HepG2 (cell line): ENCODE measurements around the gene SNAPIN. TPM values are rescaled to one million over a fixed set of nuclear protein-coding genes. Genes with fewer than 3 reads are reported as not detected.

Experiments
- ATAC-seq: fragments of 200-7000 bp; cut with Tn5 transposase; 3 replicates; pipeline ENCODE4 v1.9.1; 2020; ENCODE audit warnings: mild to moderate bottlenecking, moderate library complexity
- BruUV-seq: library from RNA; stranded (reverse); fragments of 400-500 nt; replicated peaks from 2 replicates; lab custom pipeline; 2021; lab: Mats Ljungman, UMichigan
- CTCF ChIA-PET: fragments of 300-600 bp; formaldehyde crosslinking; extraction: SDS; loops from one replicate; lab custom pipeline; 2021; ENCODE audit warnings: low total read pairs, inconsistent platforms, low intra/inter-chr PET ratio; lab: Yijun Ruan, JAX
- POLR2A ChIA-PET: fragments of 350-600 bp; sonication (Branson Sonifier 250); formaldehyde crosslinking; loops from one replicate; lab custom pipeline; 2020; ENCODE audit warnings: antibody characterized with exemption, inconsistent platforms; lab: Yijun Ruan, JAX
- DNase-seq: peaks from one replicate; pipeline ENCODE4 v3.0.0-alpha.2; 2015; ENCODE audit warnings: low spot score
- FAIRE-seq: peaks from 3 replicates; lab custom pipeline; 2011; peaks lifted over from hg19 to GRCh38; lab: Jason Lieb, UNC
- H2AFZ ChIP-seq: one replicate; pipeline ENCODE4 v1.6.1; 2011; ENCODE audit warnings: low read length, inconsistent platforms
- H3K27ac ChIP-seq: fragments of 300-600 bp; 3 replicates; pipeline ENCODE4 v1.8.0; 2011; ENCODE audit warnings: mixed run types, mild to moderate bottlenecking, mixed read lengths, low read length, inconsistent platforms; ENCODE audit not compliant: insufficient read depth; ENCODE audit errors: extremely low read length
- H3K27me3 ChIP-seq, 2 experiments: fragments of 200-600 bp in 1 of 2; 2 replicates in 1 of 2; 3 replicates in 1 of 2; pipeline versions ENCODE4 v1.6.0 to v1.8.0; 2011; ENCODE audit warnings: low read length in 2 of 2, mild to moderate bottlenecking in 2 of 2, moderate library complexity in 2 of 2, inconsistent platforms in 1 of 2; ENCODE audit not compliant: insufficient read depth in 2 of 2, control insufficient read depth in 1 of 2
- H3K36me3 ChIP-seq, 2 experiments: fragments of 200-600 bp in 1 of 2; replicated peaks in 1 of 2; 2 replicates in 1 of 2; 3 replicates in 1 of 2; pipeline versions ENCODE4 v1.5.1 to v1.8.0; 2011; ENCODE audit warnings: low read length in 2 of 2, inconsistent platforms in 1 of 2; ENCODE audit not compliant: insufficient read depth in 2 of 2, control insufficient read depth in 1 of 2
- H3K4me1 ChIP-seq: 2 replicates; pipeline ENCODE4 v1.5.1; 2012; ENCODE audit warnings: low read length, inconsistent platforms; ENCODE audit not compliant: insufficient read depth
- H3K4me2 ChIP-seq: 2 replicates; pipeline ENCODE4 v1.6.0; 2011; ENCODE audit warnings: low read depth, low read length, inconsistent platforms
- H3K4me3 ChIP-seq, 3 experiments: fragments of 200-600 bp in 1 of 3; sonication (generic), shearing (Covaris generic) in 1 of 3; replicated peaks in 1 of 3; 2 replicates each; pipeline ENCODE4 v1.5.1; 2011 to 2016; ENCODE audit warnings: low read length in 3 of 3, inconsistent platforms in 2 of 3, low read depth in 2 of 3, mild to moderate bottlenecking in 2 of 3, control low read depth in 1 of 3, mixed read lengths in 1 of 3; ENCODE audit not compliant: insufficient read depth in 1 of 3
- H3K79me2 ChIP-seq: one replicate; pipeline ENCODE4 v1.6.1; 2011; ENCODE audit warnings: low read length, inconsistent platforms; ENCODE audit not compliant: insufficient read depth
- H3K9ac ChIP-seq: 2 replicates; pipeline ENCODE4 v1.6.0; 2011; ENCODE audit warnings: mild to moderate bottlenecking, low read depth, low read length, inconsistent platforms; ENCODE audit not compliant: insufficient read depth
- H3K9me3 ChIP-seq: 2 replicates; pipeline ENCODE4 v1.5.1; 2012; ENCODE audit warnings: mild to moderate bottlenecking, low read length
- H4K20me1 ChIP-seq: 2 replicates; pipeline ENCODE4 v1.6.0; 2011; ENCODE audit warnings: inconsistent platforms, mild to moderate bottlenecking, low read length, moderate library complexity; ENCODE audit not compliant: insufficient read depth
- ARNT ChIP-seq: fragments of 450-650 bp; IDR thresholded peaks from 2 replicates; pipeline ENCODE4 v1.6.1; 2017
- HNRNPL ChIP-seq: fragments of 200-400 bp; formaldehyde crosslinking; IDR thresholded peaks from 2 replicates; pipeline ENCODE4 v1.6.1; 2017; ENCODE audit warnings: mild to moderate bottlenecking, low read depth, low read length
- ZNF180 ChIP-seq: sonication (generic); formaldehyde crosslinking; IDR thresholded peaks from 2 replicates; pipeline ENCODE4 v1.4.0; 2020; ENCODE audit warnings: low read depth, missing genetic modification reagents, borderline replicate concordance
- ZNF20 ChIP-seq: sonication (generic); formaldehyde crosslinking; IDR thresholded peaks from 2 replicates; pipeline ENCODE4 v1.4.0; 2020; ENCODE audit warnings: mild to moderate bottlenecking, moderate library complexity, missing genetic modification reagents
- WGBS: methylation state at CpG from one replicate; pipeline ENCODE4 v1.1.6; 2017; ENCODE audit warnings: low lambda C conversion rate; 5-methylcytosine and 5-hydroxymethylcytosine counted together
- in situ Hi-C: cut with HindIII; loops from 2 replicates; pipeline ENCODE4 v1.10.0; 2017; ENCODE audit warnings: low pct_unique_long_range_greater_than_20kb; ENCODE audit not compliant: extremely low pct_ligation_motif_present
- intact Hi-C: fragments of 100-400 bp; cut with micrococcal nuclease; formaldehyde crosslinking; loops from one replicate; pipeline ENCODE4 v1.10.0; 2022; ENCODE audit not compliant: unreplicated experiment
- polyA plus RNA-seq, 8 experiments: library from polyadenylated mRNA; depleted of rRNA in 3 of 8; stranded (reverse) in 7 of 8; unstranded in 1 of 8; fragments of >200 nt; fragmentation: Illumina TruSeq in 4 of 8; extraction: Trizol in 4 of 8; gene quantifications; 2 replicates each; pipeline versions ENCODE4 v1.2.1 to v1.2.3, GENCODE V29; 2011 to 2016; ENCODE audit warnings: low read depth in 4 of 8, missing spikeins in 1 of 8, mixed read lengths in 1 of 8; ENCODE audit not compliant: insufficient read depth in 1 of 8
- total RNA-seq, 5 experiments: library from RNA; depleted of rRNA; stranded (reverse); fragments of >200 nt; fragmentation: Illumina TruSeq; extraction: Trizol; gene quantifications; 2 replicates each; pipeline ENCODE4 v1.2.3, GENCODE V29; 2016; ENCODE audit warnings: low read depth in 1 of 5
- TF ChIP-seq, protein P1 (sequence below): sonication (generic); formaldehyde crosslinking; IDR thresholded peaks from 2 replicates; pipeline ENCODE4 v1.8.0; 2022; ENCODE audit warnings: mild to moderate bottlenecking, missing genetic modification reagents
- TF ChIP-seq, protein P2 (sequence below): sonication (generic); formaldehyde crosslinking; IDR thresholded peaks from 2 replicates; pipeline ENCODE4 v1.9.0; 2021; ENCODE audit warnings: missing genetic modification reagents, borderline replicate concordance

The SNAPIN gene
- total and polyA plus RNA-seq, 2 of the 13 experiments (the other 11 are each of a cell fraction or from before 2014, with no cell fraction given), result 23.9 to 25.7 TPM

DNA sequence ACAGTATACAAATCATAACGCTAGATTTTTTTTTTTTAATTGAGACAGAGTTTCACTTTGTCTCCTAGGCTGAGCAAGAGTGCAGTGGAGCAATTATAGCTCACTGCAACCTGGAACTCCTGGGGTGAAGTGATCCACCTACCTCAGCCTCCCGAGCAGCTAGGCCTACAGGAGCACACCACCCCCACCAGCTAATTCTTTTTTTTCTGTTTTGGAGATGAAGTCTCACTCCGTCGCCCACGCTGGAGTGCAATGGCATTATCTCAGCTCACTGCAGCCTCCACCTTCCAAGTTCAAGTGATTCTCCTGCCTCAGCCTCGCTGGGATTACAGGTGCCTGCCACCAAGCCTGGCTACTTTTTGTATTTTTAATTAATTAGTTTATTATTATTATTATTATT lies 41.3 kb downstream of the SNAPIN start:
- H2AFZ ChIP-seq, result no peak overlapping the region
- H3K4me1 ChIP-seq, result peaks cover 21% of the 10 kb centered on the region
- no peak overlapping the region for H3K4me2 ChIP-seq
- TF ChIP-seq ARNT, result no peak
- TF ChIP-seq, protein P1, sequence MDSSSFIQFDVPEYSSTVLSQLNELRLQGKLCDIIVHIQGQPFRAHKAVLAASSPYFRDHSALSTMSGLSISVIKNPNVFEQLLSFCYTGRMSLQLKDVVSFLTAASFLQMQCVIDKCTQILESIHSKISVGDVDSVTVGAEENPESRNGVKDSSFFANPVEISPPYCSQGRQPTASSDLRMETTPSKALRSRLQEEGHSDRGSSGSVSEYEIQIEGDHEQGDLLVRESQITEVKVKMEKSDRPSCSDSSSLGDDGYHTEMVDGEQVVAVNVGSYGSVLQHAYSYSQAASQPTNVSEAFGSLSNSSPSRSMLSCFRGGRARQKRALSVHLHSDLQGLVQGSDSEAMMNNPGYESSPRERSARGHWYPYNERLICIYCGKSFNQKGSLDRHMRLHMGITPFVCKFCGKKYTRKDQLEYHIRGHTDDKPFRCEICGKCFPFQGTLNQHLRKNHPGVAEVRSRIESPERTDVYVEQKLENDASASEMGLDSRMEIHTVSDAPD (CRISPR knock-in tag), result no peak
- no peak for TF ChIP-seq ZNF20 (CRISPR knock-in tag)
- TF ChIP-seq, protein P2, sequence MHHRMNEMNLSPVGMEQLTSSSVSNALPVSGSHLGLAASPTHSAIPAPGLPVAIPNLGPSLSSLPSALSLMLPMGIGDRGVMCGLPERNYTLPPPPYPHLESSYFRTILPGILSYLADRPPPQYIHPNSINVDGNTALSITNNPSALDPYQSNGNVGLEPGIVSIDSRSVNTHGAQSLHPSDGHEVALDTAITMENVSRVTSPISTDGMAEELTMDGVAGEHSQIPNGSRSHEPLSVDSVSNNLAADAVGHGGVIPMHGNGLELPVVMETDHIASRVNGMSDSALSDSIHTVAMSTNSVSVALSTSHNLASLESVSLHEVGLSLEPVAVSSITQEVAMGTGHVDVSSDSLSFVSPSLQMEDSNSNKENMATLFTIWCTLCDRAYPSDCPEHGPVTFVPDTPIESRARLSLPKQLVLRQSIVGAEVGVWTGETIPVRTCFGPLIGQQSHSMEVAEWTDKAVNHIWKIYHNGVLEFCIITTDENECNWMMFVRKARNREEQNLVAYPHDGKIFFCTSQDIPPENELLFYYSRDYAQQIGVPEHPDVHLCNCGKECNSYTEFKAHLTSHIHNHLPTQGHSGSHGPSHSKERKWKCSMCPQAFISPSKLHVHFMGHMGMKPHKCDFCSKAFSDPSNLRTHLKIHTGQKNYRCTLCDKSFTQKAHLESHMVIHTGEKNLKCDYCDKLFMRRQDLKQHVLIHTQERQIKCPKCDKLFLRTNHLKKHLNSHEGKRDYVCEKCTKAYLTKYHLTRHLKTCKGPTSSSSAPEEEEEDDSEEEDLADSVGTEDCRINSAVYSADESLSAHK, result no peak
- TF ChIP-seq ZNF180 (CRISPR knock-in tag), result no peak
- TF ChIP-seq HNRNPL, result no peak
- no peak overlapping the region for H3K9ac ChIP-seq
- ChIA-PET CTCF (no interaction called here), POLR2A (no interaction called here)
- no peak for ATAC-seq
- H3K4me3 ChIP-seq, result no peak overlapping the region
- WGBS, result 53% methylated on average over 6 of the region's 6 CpGs
- H4K20me1 ChIP-seq, result no peaks in the 10 kb centered on the region
- no peak for FAIRE-seq
- DNase-seq, result no peak
- no peaks in the 10 kb centered on the region for H3K79me2 ChIP-seq
- H3K27ac ChIP-seq, result no peak overlapping the region
- H3K9me3 ChIP-seq, result no peaks in the 10 kb centered on the region
- intact Hi-C loops, result no loop called here
- in situ Hi-C loops, result no loop called here
- H3K36me3 ChIP-seq, result no peaks in the 10 kb centered on the region
- H3K27me3 ChIP-seq, result no peaks in the 10 kb centered on the region
- BruUV-seq, result no TSS peak
